ENCODE results near the gene CYBC1. TPM values are rescaled to one million over a fixed set of nuclear protein-coding genes. Genes with fewer than 3 reads are reported as not detected.
A peak's percentile ranks its signal among the peaks of the same experiment; 100 is the strongest.

CYBC1 gene
- total and polyA plus RNA-seq, 4 donors, result 23.2 to 45.6 (median 34.9) TPM

DNA sequence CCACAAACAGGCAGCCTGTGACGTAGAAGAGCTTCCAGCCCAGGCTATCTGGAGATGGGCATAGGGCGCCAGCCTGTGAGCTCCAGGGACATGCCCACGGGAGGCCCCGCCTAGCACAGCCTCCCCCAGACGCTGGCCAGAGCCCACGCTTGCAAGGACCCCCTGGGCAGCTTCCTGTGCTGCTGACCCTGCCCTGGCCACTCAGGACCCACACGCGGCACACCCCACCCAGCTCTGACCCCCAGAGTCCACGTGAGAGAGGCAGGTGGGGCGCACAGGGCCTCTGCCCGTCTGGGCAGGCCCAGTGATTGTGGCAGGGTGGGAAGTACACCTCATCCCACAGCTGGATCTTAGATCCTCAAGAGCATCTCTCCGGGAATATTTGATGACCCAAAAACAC lies 3.9 kb downstream of the CYBC1 start:
- TF ChIP-seq FOXA1 (IDR thresholded peaks at IDR 0.05), result no peak
- WGBS, result 92% methylated on average over 12 of the region's 12 CpGs
- H3K27me3 ChIP-seq (ENCODE audit: control insufficient read depth in 4 of 4, insufficient read depth in 4 of 4, low read length in 3 of 4), result no peaks in the 10 kb centered on the region
- H3K4me3 ChIP-seq (ENCODE audit: low read depth in 1 of 3, low read length in 3 of 3), result no peak overlapping the region
- peak overlapping the region in 1 of 2 donors; percentile 79 for H3K27ac ChIP-seq (ENCODE audit: low read depth in 1 of 2, low read length in 2 of 2)
- no peak overlapping the region for H3K9ac ChIP-seq (ENCODE audit: low read depth in 1 of 2, low read length in 2 of 2)
- H3K36me3 ChIP-seq (ENCODE audit: control insufficient read depth in 4 of 4, insufficient read depth in 3 of 4, low read depth in 1 of 4, low read length in 3 of 4), result peaks cover 0 to 10% (median 2%) of the 10 kb centered on the region in 4 donors
- no peaks in the 10 kb centered on the region for H3K9me3 ChIP-seq (ENCODE audit: control insufficient read depth in 4 of 4, low read length in 3 of 4)
- H3K4me1 ChIP-seq (ENCODE audit: control insufficient read depth in 4 of 4, insufficient read depth in 4 of 4, low read length in 3 of 4), result peaks cover 20 to 59% (median 43%) of the 10 kb centered on the region in 4 donors
- DNase-seq (ENCODE audit: low spot score), result no peak

- Histone ChIP-seq H3K27me3 (ENCODE audit: control insufficient read depth in 4 of 4, insufficient read depth in 4 of 4, low read length in 3 of 4) (no peaks in the 10 kb centered on the region), H3K4me3 (ENCODE audit: low read depth in 1 of 3, low read length in 3 of 3) (no peak overlapping the region), H3K27ac (ENCODE audit: low read depth in 1 of 2, low read length in 2 of 2) (peak overlapping the region in 1 of 2 donors; percentile 79), H3K9me3 (ENCODE audit: control insufficient read depth in 4 of 4, low read length in 3 of 4) (no peaks in the 10 kb centered on the region), H3K9ac (ENCODE audit: low read depth in 1 of 2, low read length in 2 of 2) (no peak overlapping the region), H3K4me1 (ENCODE audit: control insufficient read depth in 4 of 4, insufficient read depth in 4 of 4, low read length in 3 of 4) (peaks cover 18 to 57% (median 41%) of the 10 kb centered on the region in 4 donors), H3K36me3 (ENCODE audit: control insufficient read depth in 4 of 4, insufficient read depth in 3 of 4, low read depth in 1 of 4, low read length in 3 of 4) (peaks cover 0 to 10% (median 2%) of the 10 kb centered on the region in 4 donors)
- 90% methylated on average over 15 of the region's 15 CpGs for WGBS
- DNase-seq (ENCODE audit: low spot score), result no peak
- TF ChIP-seq RXRA (IDR thresholded peaks at IDR 0.05) (no peak), TAF1 (conservative IDR thresholded peaks at IDR 0.05) (no peak), NR2F2 (IDR thresholded peaks at IDR 0.05) (no peak), RAD21 (IDR thresholded peaks at IDR 0.05) (no peak), HNF4G (IDR thresholded peaks at IDR 0.05) (no peak), HNF4A (conservative IDR thresholded peaks at IDR 0.05) (no peak), JUND (IDR thresholded peaks at IDR 0.05) (no peak)
- TF ChIP-seq, protein P1, sequence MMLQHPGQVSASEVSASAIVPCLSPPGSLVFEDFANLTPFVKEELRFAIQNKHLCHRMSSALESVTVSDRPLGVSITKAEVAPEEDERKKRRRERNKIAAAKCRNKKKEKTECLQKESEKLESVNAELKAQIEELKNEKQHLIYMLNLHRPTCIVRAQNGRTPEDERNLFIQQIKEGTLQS (IDR thresholded peaks at IDR 0.05), result no peak
- TF ChIP-seq, protein P2, sequence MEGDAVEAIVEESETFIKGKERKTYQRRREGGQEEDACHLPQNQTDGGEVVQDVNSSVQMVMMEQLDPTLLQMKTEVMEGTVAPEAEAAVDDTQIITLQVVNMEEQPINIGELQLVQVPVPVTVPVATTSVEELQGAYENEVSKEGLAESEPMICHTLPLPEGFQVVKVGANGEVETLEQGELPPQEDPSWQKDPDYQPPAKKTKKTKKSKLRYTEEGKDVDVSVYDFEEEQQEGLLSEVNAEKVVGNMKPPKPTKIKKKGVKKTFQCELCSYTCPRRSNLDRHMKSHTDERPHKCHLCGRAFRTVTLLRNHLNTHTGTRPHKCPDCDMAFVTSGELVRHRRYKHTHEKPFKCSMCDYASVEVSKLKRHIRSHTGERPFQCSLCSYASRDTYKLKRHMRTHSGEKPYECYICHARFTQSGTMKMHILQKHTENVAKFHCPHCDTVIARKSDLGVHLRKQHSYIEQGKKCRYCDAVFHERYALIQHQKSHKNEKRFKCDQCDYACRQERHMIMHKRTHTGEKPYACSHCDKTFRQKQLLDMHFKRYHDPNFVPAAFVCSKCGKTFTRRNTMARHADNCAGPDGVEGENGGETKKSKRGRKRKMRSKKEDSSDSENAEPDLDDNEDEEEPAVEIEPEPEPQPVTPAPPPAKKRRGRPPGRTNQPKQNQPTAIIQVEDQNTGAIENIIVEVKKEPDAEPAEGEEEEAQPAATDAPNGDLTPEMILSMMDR (IDR thresholded peaks at IDR 0.05; ENCODE audit: low read depth, low read length, missing input control), result no peak
Observed at GRCh38 chr17:82446124-82446523, 4.4 kb downstream of the CYBC1 start.

DNA sequence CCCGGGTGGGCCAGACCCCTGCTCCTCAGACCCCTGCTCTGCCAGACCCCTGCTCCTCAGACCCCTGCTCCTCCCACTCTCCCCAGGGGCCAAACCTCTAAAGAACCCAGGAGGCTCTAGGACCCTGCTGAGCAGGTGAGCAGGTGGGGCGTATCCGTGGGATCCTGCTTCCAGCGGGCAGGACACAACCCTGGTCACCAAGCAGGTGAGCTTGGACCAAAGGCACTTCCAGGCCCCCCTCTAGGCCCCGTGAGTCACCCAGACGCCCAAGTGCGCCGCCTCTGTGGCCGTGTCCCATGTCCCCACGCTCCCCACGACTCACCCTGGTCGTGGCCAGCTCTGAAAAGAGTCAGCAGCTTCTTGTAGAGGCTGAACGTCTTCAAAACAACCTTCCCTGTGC lies 5.0 kb downstream of the CYBC1 start:
- no peak for DNase-seq (ENCODE audit: low spot score)
- Histone ChIP-seq H3K27me3 (ENCODE audit: control insufficient read depth in 4 of 4, insufficient read depth in 4 of 4, low read length in 3 of 4) (no peaks in the 10 kb centered on the region), H3K36me3 (ENCODE audit: control insufficient read depth in 4 of 4, insufficient read depth in 3 of 4, low read depth in 1 of 4, low read length in 3 of 4) (peaks cover 0 to 10% (median 2%) of the 10 kb centered on the region in 4 donors), H3K9ac (ENCODE audit: low read depth in 1 of 2, low read length in 2 of 2) (no peak overlapping the region), H3K4me1 (ENCODE audit: control insufficient read depth in 4 of 4, insufficient read depth in 4 of 4, low read length in 3 of 4) (peaks cover 17 to 55% (median 39%) of the 10 kb centered on the region in 4 donors), H3K27ac (ENCODE audit: low read depth in 1 of 2, low read length in 2 of 2) (peak overlapping the region; percentile 75 to 79), H3K9me3 (ENCODE audit: control insufficient read depth in 4 of 4, low read length in 3 of 4) (no peaks in the 10 kb centered on the region), H3K4me3 (ENCODE audit: low read depth in 1 of 3, low read length in 3 of 3) (peak overlapping the region in 1 of 3 donors; percentile 0)
- TF ChIP-seq, protein P2 (IDR thresholded peaks at IDR 0.05; ENCODE audit: low read depth, low read length, missing input control), result no peak
- TF ChIP-seq, protein P3, sequence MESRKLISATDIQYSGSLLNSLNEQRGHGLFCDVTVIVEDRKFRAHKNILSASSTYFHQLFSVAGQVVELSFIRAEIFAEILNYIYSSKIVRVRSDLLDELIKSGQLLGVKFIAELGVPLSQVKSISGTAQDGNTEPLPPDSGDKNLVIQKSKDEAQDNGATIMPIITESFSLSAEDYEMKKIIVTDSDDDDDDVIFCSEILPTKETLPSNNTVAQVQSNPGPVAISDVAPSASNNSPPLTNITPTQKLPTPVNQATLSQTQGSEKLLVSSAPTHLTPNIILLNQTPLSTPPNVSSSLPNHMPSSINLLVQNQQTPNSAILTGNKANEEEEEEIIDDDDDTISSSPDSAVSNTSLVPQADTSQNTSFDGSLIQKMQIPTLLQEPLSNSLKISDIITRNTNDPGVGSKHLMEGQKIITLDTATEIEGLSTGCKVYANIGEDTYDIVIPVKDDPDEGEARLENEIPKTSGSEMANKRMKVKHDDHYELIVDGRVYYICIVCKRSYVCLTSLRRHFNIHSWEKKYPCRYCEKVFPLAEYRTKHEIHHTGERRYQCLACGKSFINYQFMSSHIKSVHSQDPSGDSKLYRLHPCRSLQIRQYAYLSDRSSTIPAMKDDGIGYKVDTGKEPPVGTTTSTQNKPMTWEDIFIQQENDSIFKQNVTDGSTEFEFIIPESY (IDR thresholded peaks at IDR 0.05), result no peak
- TF ChIP-seq, protein P4, sequence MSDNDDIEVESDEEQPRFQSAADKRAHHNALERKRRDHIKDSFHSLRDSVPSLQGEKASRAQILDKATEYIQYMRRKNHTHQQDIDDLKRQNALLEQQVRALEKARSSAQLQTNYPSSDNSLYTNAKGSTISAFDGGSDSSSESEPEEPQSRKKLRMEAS (IDR thresholded peaks at IDR 0.05), result no peak
- TF ChIP-seq, protein P1 (IDR thresholded peaks at IDR 0.05), result no peak
- TF ChIP-seq HNF4G (IDR thresholded peaks at IDR 0.05), result no peak
- TF ChIP-seq RAD21 (IDR thresholded peaks at IDR 0.05), result no peak
- TF ChIP-seq FOXA2 (IDR thresholded peaks at IDR 0.05), result no peak
- no peak for TF ChIP-seq SP1 (IDR thresholded peaks at IDR 0.05)
- TF ChIP-seq GABPA (IDR thresholded peaks at IDR 0.05 in 1 of 2, conservative IDR thresholded peaks at IDR 0.05 in 1 of 2), result no peak
- TF ChIP-seq FOXA1 (IDR thresholded peaks at IDR 0.05), result no peak
- TF ChIP-seq RXRA (IDR thresholded peaks at IDR 0.05), result no peak
- no peak for TF ChIP-seq HNF4A (conservative IDR thresholded peaks at IDR 0.05)
- no peak for TF ChIP-seq EGR1 (IDR thresholded peaks at IDR 0.05; ENCODE audit: low read depth in 2 of 2)
- WGBS, result 78% methylated on average over 13 of the region's 13 CpGs

Data from liver (tissue), 9 donors.